Neuronal stem cell (in vitro differentiated cells): ENCODE results near the gene KRTAP19-2. TPM values are rescaled to one million over a fixed set of nuclear protein-coding genes. Genes with fewer than 3 reads are reported as not detected.
"Not testable (repeated sequence)": the region's sequence is repeated elsewhere in the genome, so short reads cannot be mapped to it uniquely, and the experiment has no call there.

Experiments used
- DNase-seq: peaks from one replicate; pipeline ENCODE4 v3.0.0-alpha.2; 2013; ENCODE audit warnings: low spot score
- H2AFZ ChIP-seq: one replicate; pipeline ENCODE4 v1.6.1; 2013; ENCODE audit warnings: mild to moderate bottlenecking, low read length, inconsistent platforms
- H2AK5ac ChIP-seq: 2 replicates; pipeline ENCODE4 v1.6.1; 2013; ENCODE audit warnings: low read depth, mild to moderate bottlenecking, inconsistent platforms, low read length, moderate library complexity, mixed read lengths
- H2BK120ac ChIP-seq: 2 replicates; pipeline ENCODE4 v1.6.1; 2013; ENCODE audit warnings: low read depth, mild to moderate bottlenecking, inconsistent platforms, low read length, moderate library complexity, mixed read lengths
- H2BK12ac ChIP-seq: one replicate; pipeline ENCODE4 v1.6.1; 2013; ENCODE audit warnings: low read length, inconsistent platforms
- H2BK15ac ChIP-seq: 2 replicates; pipeline ENCODE4 v1.6.1; 2013; ENCODE audit warnings: mild to moderate bottlenecking, low read length, inconsistent platforms, mixed read lengths
- H2BK5ac ChIP-seq: one replicate; pipeline ENCODE4 v1.6.1; 2013; ENCODE audit warnings: inconsistent platforms, mild to moderate bottlenecking, low read length, moderate library complexity
- H3K14ac ChIP-seq: one replicate; pipeline ENCODE4 v1.6.1; 2013; ENCODE audit warnings: low read length, inconsistent platforms
- H3K18ac ChIP-seq: 2 replicates; pipeline ENCODE4 v1.6.1; 2013; ENCODE audit warnings: low read length, inconsistent platforms
- H3K23ac ChIP-seq: 2 replicates; pipeline ENCODE4 v1.6.1; 2013; ENCODE audit warnings: low read depth, mild to moderate bottlenecking, mixed read lengths, low read length, inconsistent platforms; ENCODE audit not compliant: poor library complexity
- H3K27ac ChIP-seq: replicated peaks from 3 replicates; pipeline ENCODE4 v1.5.1; 2013; ENCODE audit warnings: low read length, inconsistent platforms
- H3K27me3 ChIP-seq, 3 experiments: 2 replicates each; pipeline ENCODE4 v1.6.1; 2013; ENCODE audit warnings: low read length in 3 of 3, mild to moderate bottlenecking in 2 of 3, inconsistent platforms in 1 of 3, low read depth in 1 of 3, mixed read lengths in 1 of 3, moderate library complexity in 1 of 3; ENCODE audit not compliant: control insufficient read depth in 3 of 3, insufficient read depth in 3 of 3
- H3K36me3 ChIP-seq, 2 donors: replicated peaks in 1 of 2; 2 replicates each; pipeline ENCODE4 v1.6.1; 2013; ENCODE audit warnings: low read length in 2 of 2; ENCODE audit not compliant: control insufficient read depth in 2 of 2, insufficient read depth in 2 of 2
- H3K4ac ChIP-seq: 2 replicates; pipeline ENCODE4 v1.6.1; 2013; ENCODE audit warnings: inconsistent platforms, mild to moderate bottlenecking, low read length, moderate library complexity
- H3K4me1 ChIP-seq, 2 donors: 1 replicate in 1 of 2; 2 replicates in 1 of 2; pipeline ENCODE4 v1.6.1; 2013; ENCODE audit warnings: low read length in 2 of 2, low read depth in 1 of 2; ENCODE audit not compliant: control insufficient read depth in 2 of 2, insufficient read depth in 1 of 2
- H3K4me2 ChIP-seq: one replicate; pipeline ENCODE4 v1.6.1; 2013; ENCODE audit warnings: mild to moderate bottlenecking, low read length, inconsistent platforms; ENCODE audit not compliant: insufficient read depth, poor library complexity, severe bottlenecking
- H3K4me3 ChIP-seq, 2 donors: 2 replicates each; pipeline ENCODE4 v1.5.1; 2013; ENCODE audit warnings: low read length in 2 of 2, mild to moderate bottlenecking in 2 of 2, inconsistent platforms in 1 of 2, moderate library complexity in 1 of 2
- H3K79me1 ChIP-seq: one replicate; pipeline ENCODE4 v1.6.1; 2013; ENCODE audit warnings: low read depth, mild to moderate bottlenecking, inconsistent platforms, low read length, moderate library complexity
- H3K9ac ChIP-seq: one replicate; pipeline ENCODE4 v1.6.1; 2013; ENCODE audit warnings: mild to moderate bottlenecking, low read depth, low read length, inconsistent platforms; ENCODE audit not compliant: poor library complexity
- H3K9me3 ChIP-seq, 2 donors: replicated peaks in 1 of 2; 2 replicates each; pipeline versions ENCODE3 to v1.6.1; 2013; ENCODE audit warnings: low read length in 2 of 2, mild to moderate bottlenecking in 2 of 2, inconsistent platforms in 1 of 2, low read depth in 1 of 2, mixed read lengths in 1 of 2, moderate library complexity in 1 of 2; ENCODE audit not compliant: control insufficient read depth in 2 of 2, insufficient read depth in 1 of 2
- H4K8ac ChIP-seq: one replicate; pipeline ENCODE4 v1.6.1; 2013; ENCODE audit warnings: low read depth, mild to moderate bottlenecking, inconsistent platforms, low read length, moderate library complexity
- H4K91ac ChIP-seq: one replicate; pipeline ENCODE4 v1.6.1; 2013; ENCODE audit warnings: low read length, low read depth, mild to moderate bottlenecking, inconsistent platforms; ENCODE audit not compliant: poor library complexity
- WGBS, 2 donors: extraction: QIAGEN DNeasy Blood & Tissue Kit; methylation state at CpG; one replicate each; pipeline ENCODE4 v1.1.7; 2013; ENCODE audit warnings: missing lambda C conversion rate in 2 of 2, mixed read lengths in 1 of 2; ENCODE audit not compliant: insufficient read length in 2 of 2, insufficient replicate concordance in 1 of 2; ENCODE audit errors: extremely low coverage in 2 of 2; 5-methylcytosine and 5-hydroxymethylcytosine counted together
- polyA plus RNA-seq, 2 experiments: library from polyadenylated mRNA; stranded (reverse); fragments of 200-250 nt; gene quantifications; one replicate each; pipeline ENCODE4 v1.2.3, GENCODE V29; 2013

The KRTAP19-2 gene
- polyA plus RNA-seq (2013, experiment 1 of 2), result not detected
- not detected for polyA plus RNA-seq (2013, experiment 2 of 2)

- Histone ChIP-seq H3K23ac (no peak within 1 kb of the TSS), H3K4ac (no peak within 1 kb of the TSS), H3K79me1 (no peaks in the 10 kb centered on the region), H3K4me3 (peak within 1 kb of the TSS in 1 of 2 donors; percentile 63), H2AFZ (no peak within 1 kb of the TSS), H2BK12ac (no peak within 1 kb of the TSS), H4K91ac (no peak within 1 kb of the TSS), H3K9ac (no peak within 1 kb of the TSS), H3K4me1 (no peaks in the 10 kb centered on the region), H4K8ac (no peak within 1 kb of the TSS), H2BK15ac (no peak within 1 kb of the TSS), H2BK120ac (no peak within 1 kb of the TSS), H3K27ac (no peak within 1 kb of the TSS), H3K4me2 (no peak within 1 kb of the TSS), H3K9me3 (peaks cover 0 to 1% of the 10 kb centered on the region in 2 donors), H3K36me3 (no peaks in the 10 kb centered on the region), H3K14ac (no peak within 1 kb of the TSS), H2AK5ac (no peak within 1 kb of the TSS), H2BK5ac (no peak within 1 kb of the TSS), H3K27me3 (no peaks in the 10 kb centered on the region), H3K18ac (no peak within 1 kb of the TSS)
- DNase-seq, result no peak
- WGBS, 2 donors, result no CpG with 5 or more reads among the region's 2 CpGs
Measured at GRCh38 chr21:30487336-30487735, at the start of gene KRTAP19-2. Gene KRTAP19-2, minus strand, starts transcription at chr21:30487436. Its CDS starts 88 bp downstream, at chr21:30487348.

- Histone ChIP-seq H2BK5ac (no peak overlapping the region), H4K8ac (no peak overlapping the region), H3K4me2 (no peak overlapping the region), H3K36me3 (no peaks in the 10 kb centered on the region), H3K27me3 (no peaks in the 10 kb centered on the region), H3K4me3 (no peak overlapping the region), H4K91ac (no peak overlapping the region), H3K27ac (no peak overlapping the region), H3K9ac (no peak overlapping the region), H2AFZ (no peak overlapping the region), H2AK5ac (no peak overlapping the region), H3K79me1 (no peaks in the 10 kb centered on the region), H3K4ac (no peak overlapping the region), H3K4me1 (no peaks in the 10 kb centered on the region), H2BK120ac (no peak overlapping the region), H2BK12ac (no peak overlapping the region), H3K18ac (no peak overlapping the region), H2BK15ac (no peak overlapping the region), H3K23ac (no peak overlapping the region), H3K14ac (no peak overlapping the region), H3K9me3 (no peaks in the 10 kb centered on the region)
- no peak for DNase-seq
- no CpG with 5 or more reads among the region's 1 CpG for WGBS, 2 donors
Measured at GRCh38 chr21:30518876-30519275, 31.6 kb upstream of the KRTAP19-2 start.

- Histone ChIP-seq H2BK12ac (no peak overlapping the region), H2AFZ (no peak overlapping the region), H3K4me3 (no peak overlapping the region), H3K27me3 (no peaks in the 10 kb centered on the region), H3K27ac (no peak overlapping the region), H2BK15ac (no peak overlapping the region), H2AK5ac (no peak overlapping the region), H3K9me3 (no peaks in the 10 kb centered on the region), H3K4me2 (no peak overlapping the region), H3K23ac (no peak overlapping the region), H3K18ac (no peak overlapping the region), H2BK120ac (no peak overlapping the region), H3K36me3 (no peaks in the 10 kb centered on the region), H3K9ac (no peak overlapping the region), H3K4me1 (no peaks in the 10 kb centered on the region), H3K79me1 (no peaks in the 10 kb centered on the region), H4K8ac (no peak overlapping the region), H4K91ac (no peak overlapping the region), H3K14ac (no peak overlapping the region), H2BK5ac (no peak overlapping the region), H3K4ac (no peak overlapping the region)
- no peak for DNase-seq
- no CpG with 5 or more reads among the region's 1 CpG for WGBS, 2 donors
Measured at GRCh38 chr21:30515681-30516080, 28.4 kb upstream of the KRTAP19-2 start.

GRCh38 chr21:30505621-30506205 is 18.5 kb upstream of the KRTAP19-2 start:
- not testable (repeated sequence) for H3K14ac ChIP-seq, H2AFZ ChIP-seq, H3K4me2 ChIP-seq, H3K27me3 ChIP-seq, H3K9ac ChIP-seq, H3K4me3 ChIP-seq, H3K36me3 ChIP-seq, H3K18ac ChIP-seq, H3K79me1 ChIP-seq, H2AK5ac ChIP-seq, H3K4ac ChIP-seq, H3K9me3 ChIP-seq, H4K91ac ChIP-seq, H3K27ac ChIP-seq, H2BK12ac ChIP-seq, H2BK120ac ChIP-seq, H4K8ac ChIP-seq, H2BK15ac ChIP-seq, H3K4me1 ChIP-seq, H2BK5ac ChIP-seq, H3K23ac ChIP-seq
- peak; percentile 8 for DNase-seq
- whole genome bisulfite sequencing, 2 donors, result no CpG with 5 or more reads among the region's 4 CpGs
